Measurements from ENCODE around the gene MTERF4.
A peak's percentile ranks its signal among the peaks of the same experiment; 100 is the strongest.

Gene MTERF4

DNA sequence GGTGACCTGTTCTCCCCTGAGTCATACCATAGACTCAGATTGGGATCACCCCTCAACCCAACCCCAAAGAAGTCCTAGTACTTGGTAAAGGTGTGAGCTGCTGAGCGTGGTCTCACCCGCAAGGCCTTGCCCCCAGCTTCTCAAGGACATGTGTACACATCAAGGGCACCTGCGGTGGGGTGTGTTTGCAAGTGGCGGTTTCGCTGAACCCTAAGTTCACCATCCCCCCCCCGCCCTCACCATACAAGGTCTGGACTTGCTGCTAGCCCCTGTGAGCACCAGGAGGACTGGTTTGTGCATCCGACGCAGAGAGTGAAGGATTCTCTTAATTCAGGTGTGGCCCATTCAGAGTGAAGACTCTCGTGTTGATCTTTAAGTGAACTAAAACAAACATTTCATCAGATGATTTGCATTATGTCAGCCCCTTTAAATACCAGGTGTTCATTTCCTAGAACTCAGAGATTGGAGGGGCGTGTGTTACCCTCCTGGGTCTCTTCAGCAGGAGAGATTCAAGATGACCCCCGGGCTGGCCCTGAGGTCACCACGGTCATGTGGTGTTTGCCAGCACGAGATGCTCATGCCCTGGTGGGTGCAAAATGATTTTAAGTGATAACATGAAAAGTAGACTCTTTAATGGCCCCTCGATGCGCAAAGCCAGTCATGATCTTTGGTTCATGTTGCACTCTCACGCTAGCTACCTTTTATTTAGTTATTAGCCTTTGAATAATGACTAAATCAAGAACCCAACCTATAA is 27.8 kb downstream of the MTERF4 start:
- Histone ChIP-seq H3K4me3 (ENCODE audit: insufficient read depth in 1 of 2, low read depth in 1 of 2, low read length in 2 of 2) (no peak overlapping the region), H3K27ac (ENCODE audit: low read length, poor library complexity, severe bottlenecking) (no peak overlapping the region), H3K23ac (ENCODE audit: low read length in 2 of 2) (no peak overlapping the region), H2BK12ac (ENCODE audit: low read length in 2 of 2) (no peak overlapping the region), H3K4ac (ENCODE audit: low read depth in 1 of 2, low read length in 2 of 2) (no peak overlapping the region), H3K18ac (ENCODE audit: low read depth in 1 of 2, low read length in 2 of 2) (no peak overlapping the region), H2BK15ac (ENCODE audit: low read depth, poor library complexity, severe bottlenecking) (no peak overlapping the region), H2AK5ac (ENCODE audit: low read length, severe bottlenecking) (no peak overlapping the region), H3K4me2 (ENCODE audit: low read length, poor library complexity, severe bottlenecking) (no peak overlapping the region), H3K9me3 (ENCODE audit: control insufficient read depth, low read length) (no peaks in the 10 kb centered on the region), H3K36me3 (ENCODE audit: control insufficient read depth in 1 of 2, insufficient read depth in 2 of 2, low read depth in 1 of 2, low read length in 2 of 2) (peaks cover 0 to 87% of the 10 kb centered on the region in 2 experiments), H2BK5ac (ENCODE audit: low read depth, low read length, poor library complexity, severe bottlenecking) (no peak overlapping the region), H4K91ac (ENCODE audit: low read length) (peak overlapping the region; percentile 11), H3K14ac (ENCODE audit: low read length in 2 of 2) (no peak overlapping the region), H3K27me3 (ENCODE audit: control insufficient read depth in 1 of 2, insufficient read depth in 1 of 2, low read length in 2 of 2) (peaks cover 0 to 15% of the 10 kb centered on the region in 2 experiments), H2AFZ (ENCODE audit: low read depth, low read length) (no peak overlapping the region), H2BK120ac (ENCODE audit: low read depth, low read length) (no peak overlapping the region), H4K8ac (ENCODE audit: low read length) (no peak overlapping the region), H3K9ac (ENCODE audit: low read length) (no peak overlapping the region), H3K79me1 (replicated peaks; ENCODE audit: low read length, poor library complexity, severe bottlenecking) (no peaks in the 10 kb centered on the region), H3K4me1 (ENCODE audit: control insufficient read depth, insufficient read depth, low read depth, low read length) (no peaks in the 10 kb centered on the region)
- no peak for DNase-seq
- WGBS = 88% methylated on average over 16 of the region's 16 CpGs

DNA sequence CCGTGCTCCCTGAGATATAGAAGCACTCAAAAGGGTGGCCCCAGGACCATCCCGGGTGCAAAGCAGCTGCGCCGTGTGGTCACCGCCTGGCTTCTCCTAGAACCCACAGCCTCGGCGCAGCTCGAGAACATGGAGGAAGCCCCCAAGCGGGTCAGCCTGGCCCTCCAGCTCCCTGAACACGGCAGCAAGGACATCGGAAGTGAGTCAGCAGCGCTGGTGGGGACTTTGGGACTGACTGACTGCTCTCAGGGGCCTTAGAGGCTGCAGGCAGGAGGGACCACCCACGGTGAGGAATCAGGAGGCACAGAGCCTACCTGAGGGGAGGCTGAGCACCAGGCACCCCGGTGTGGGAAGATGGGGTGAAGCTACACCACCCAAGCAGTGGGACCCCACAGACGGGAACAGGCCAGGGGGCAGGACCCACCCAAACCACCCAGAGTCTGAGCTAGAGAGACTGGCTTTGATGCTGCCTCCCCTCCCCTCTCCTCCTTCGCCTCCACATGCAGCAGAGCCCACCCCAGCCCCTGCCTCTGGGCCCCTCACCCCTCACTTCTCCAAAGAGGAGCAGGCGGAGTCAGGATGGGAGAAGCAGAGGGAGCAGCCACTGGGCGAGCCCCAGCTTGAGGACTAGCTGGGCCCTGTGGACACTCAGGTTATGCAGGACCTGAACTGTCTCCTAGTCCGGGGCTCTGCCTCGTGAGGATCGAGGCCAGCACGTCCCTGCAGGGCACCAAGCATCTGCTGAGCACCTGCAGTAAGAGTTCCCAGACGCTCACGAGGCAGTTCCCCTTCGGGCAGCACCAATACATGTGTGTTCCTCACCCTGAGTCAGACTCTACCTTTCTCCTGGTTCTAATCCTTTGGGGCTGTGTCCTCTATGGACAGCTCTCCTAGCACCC is 28.7 kb downstream of the MTERF4 start:
- no peak overlapping the region for H3K27ac ChIP-seq (ENCODE audit: low read length, poor library complexity, severe bottlenecking)
- no peak overlapping the region for H3K4ac ChIP-seq (ENCODE audit: low read depth in 1 of 2, low read length in 2 of 2)
- H3K9me3 ChIP-seq (ENCODE audit: control insufficient read depth, low read length) = no peaks in the 10 kb centered on the region
- no peak overlapping the region for H4K91ac ChIP-seq (ENCODE audit: low read length)
- H2BK12ac ChIP-seq (ENCODE audit: low read length in 2 of 2) = no peak overlapping the region
- no peak overlapping the region for H3K9ac ChIP-seq (ENCODE audit: low read length)
- H3K4me2 ChIP-seq (ENCODE audit: low read length, poor library complexity, severe bottlenecking) = no peak overlapping the region
- WGBS = 74% methylated on average over 25 of the region's 25 CpGs
- no peak overlapping the region for H2AFZ ChIP-seq (ENCODE audit: low read depth, low read length)
- H4K8ac ChIP-seq (ENCODE audit: low read length) = no peak overlapping the region
- no peak overlapping the region for H3K18ac ChIP-seq (ENCODE audit: low read depth in 1 of 2, low read length in 2 of 2)
- no peak overlapping the region for H2BK5ac ChIP-seq (ENCODE audit: low read depth, low read length, poor library complexity, severe bottlenecking)
- no peak overlapping the region for H3K4me3 ChIP-seq (ENCODE audit: insufficient read depth in 1 of 2, low read depth in 1 of 2, low read length in 2 of 2)
- H3K4me1 ChIP-seq (ENCODE audit: control insufficient read depth, insufficient read depth, low read depth, low read length) = no peaks in the 10 kb centered on the region
- H2BK15ac ChIP-seq (ENCODE audit: low read depth, poor library complexity, severe bottlenecking) = no peak overlapping the region
- H3K14ac ChIP-seq (ENCODE audit: low read length in 2 of 2) = no peak overlapping the region
- no peak overlapping the region for H2BK120ac ChIP-seq (ENCODE audit: low read depth, low read length)
- H3K27me3 ChIP-seq (ENCODE audit: control insufficient read depth in 1 of 2, insufficient read depth in 1 of 2, low read length in 2 of 2) = peaks cover 0 to 19% of the 10 kb centered on the region in 2 experiments
- H3K23ac ChIP-seq (ENCODE audit: low read length in 2 of 2) = no peak overlapping the region
- no peak overlapping the region for H2AK5ac ChIP-seq (ENCODE audit: low read length, severe bottlenecking)
- no peaks in the 10 kb centered on the region for H3K79me1 ChIP-seq (replicated peaks; ENCODE audit: low read length, poor library complexity, severe bottlenecking)
- DNase-seq = no peak
- H3K36me3 ChIP-seq (ENCODE audit: control insufficient read depth in 1 of 2, insufficient read depth in 2 of 2, low read depth in 1 of 2, low read length in 2 of 2) = peaks cover 0 to 93% of the 10 kb centered on the region in 2 experiments

DNA sequence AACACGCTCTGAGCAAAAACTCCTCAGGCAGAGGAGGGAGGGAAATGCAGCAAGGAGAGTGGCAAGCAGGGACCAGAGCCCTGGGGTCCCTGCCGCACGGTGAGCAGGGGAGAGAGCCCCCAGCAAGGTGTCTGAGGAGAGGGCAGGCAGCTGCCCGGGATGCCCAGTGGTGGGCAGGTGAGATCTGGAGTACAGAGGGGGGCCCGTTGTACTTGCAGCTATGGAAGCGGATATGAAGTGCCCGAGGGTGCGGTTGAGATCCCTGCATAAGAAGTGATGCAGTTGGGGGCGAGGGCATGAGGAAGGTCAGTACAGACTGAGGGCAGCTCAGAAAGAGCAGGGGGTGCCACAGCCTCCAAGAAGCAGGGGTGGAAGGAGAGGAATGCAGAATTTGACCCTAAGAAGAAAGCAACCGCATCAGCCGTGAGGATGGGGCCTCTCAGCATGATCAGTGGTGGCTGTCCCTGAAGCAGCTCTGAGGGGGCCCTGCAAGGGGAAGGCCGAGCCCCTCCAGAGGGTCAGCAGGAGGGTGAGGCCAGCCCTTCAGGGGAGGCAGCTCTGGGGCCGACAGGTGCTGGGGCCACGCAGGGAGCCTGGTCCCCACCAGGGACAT is 29.4 kb downstream of the MTERF4 start:
- H2BK5ac ChIP-seq (ENCODE audit: low read depth, low read length, poor library complexity, severe bottlenecking) = no peak overlapping the region
- no peak overlapping the region for H3K4me3 ChIP-seq (ENCODE audit: insufficient read depth in 1 of 2, low read depth in 1 of 2, low read length in 2 of 2)
- H3K18ac ChIP-seq (ENCODE audit: low read depth in 1 of 2, low read length in 2 of 2) = no peak overlapping the region
- H3K14ac ChIP-seq (ENCODE audit: low read length in 2 of 2) = no peak overlapping the region
- no peak overlapping the region for H3K23ac ChIP-seq (ENCODE audit: low read length in 2 of 2)
- H2AK5ac ChIP-seq (ENCODE audit: low read length, severe bottlenecking) = no peak overlapping the region
- H3K9me3 ChIP-seq (ENCODE audit: control insufficient read depth, low read length) = no peaks in the 10 kb centered on the region
- H3K79me1 ChIP-seq (replicated peaks; ENCODE audit: low read length, poor library complexity, severe bottlenecking) = no peaks in the 10 kb centered on the region
- no peak overlapping the region for H2AFZ ChIP-seq (ENCODE audit: low read depth, low read length)
- H3K4ac ChIP-seq (ENCODE audit: low read depth in 1 of 2, low read length in 2 of 2) = no peak overlapping the region
- H3K4me1 ChIP-seq (ENCODE audit: control insufficient read depth, insufficient read depth, low read depth, low read length) = no peaks in the 10 kb centered on the region
- no peak overlapping the region for H4K8ac ChIP-seq (ENCODE audit: low read length)
- H4K91ac ChIP-seq (ENCODE audit: low read length) = no peak overlapping the region
- no peak overlapping the region for H2BK12ac ChIP-seq (ENCODE audit: low read length in 2 of 2)
- no peak overlapping the region for H3K27ac ChIP-seq (ENCODE audit: low read length, poor library complexity, severe bottlenecking)
- no peak for DNase-seq
- peaks cover 0 to 21% of the 10 kb centered on the region in 2 experiments for H3K27me3 ChIP-seq (ENCODE audit: control insufficient read depth in 1 of 2, insufficient read depth in 1 of 2, low read length in 2 of 2)
- no peak overlapping the region for H3K9ac ChIP-seq (ENCODE audit: low read length)
- H3K36me3 ChIP-seq (ENCODE audit: control insufficient read depth in 1 of 2, insufficient read depth in 2 of 2, low read depth in 1 of 2, low read length in 2 of 2) = peaks cover 0 to 96% of the 10 kb centered on the region in 2 experiments
- no peak overlapping the region for H2BK15ac ChIP-seq (ENCODE audit: low read depth, poor library complexity, severe bottlenecking)
- 80% methylated on average over 14 of the region's 14 CpGs for WGBS
- H2BK120ac ChIP-seq (ENCODE audit: low read depth, low read length) = no peak overlapping the region
- H3K4me2 ChIP-seq (ENCODE audit: low read length, poor library complexity, severe bottlenecking) = no peak overlapping the region

DNA sequence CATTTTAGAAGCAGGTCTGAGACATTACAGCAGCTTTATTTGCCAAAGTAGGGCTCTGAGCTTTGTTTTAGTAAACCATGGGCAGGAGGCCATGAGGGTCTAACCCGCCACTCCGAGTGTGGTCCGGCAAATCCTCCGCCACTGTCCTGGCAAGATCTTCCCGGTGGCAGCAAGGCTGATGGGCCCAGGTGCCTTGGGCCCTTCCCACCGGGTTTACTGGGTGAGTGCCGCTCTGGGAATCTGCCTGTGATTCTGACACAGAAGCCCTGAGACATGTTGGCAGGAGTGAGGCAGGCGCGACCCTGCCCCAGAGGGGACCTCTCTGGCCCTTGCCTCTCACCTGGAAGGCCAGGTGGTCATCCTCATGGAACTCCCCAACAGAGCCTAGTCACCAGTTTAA is 29.9 kb downstream of the MTERF4 start:
- no peak overlapping the region for H3K18ac ChIP-seq (ENCODE audit: low read depth in 1 of 2, low read length in 2 of 2)
- no peak overlapping the region for H2BK5ac ChIP-seq (ENCODE audit: low read depth, low read length, poor library complexity, severe bottlenecking)
- no peak overlapping the region for H2AK5ac ChIP-seq (ENCODE audit: low read length, severe bottlenecking)
- H3K4me2 ChIP-seq (ENCODE audit: low read length, poor library complexity, severe bottlenecking) = no peak overlapping the region
- H3K36me3 ChIP-seq (ENCODE audit: control insufficient read depth in 1 of 2, insufficient read depth in 2 of 2, low read depth in 1 of 2, low read length in 2 of 2) = peaks cover 0 to 96% of the 10 kb centered on the region in 2 experiments
- no peak overlapping the region for H3K4me3 ChIP-seq (ENCODE audit: insufficient read depth in 1 of 2, low read depth in 1 of 2, low read length in 2 of 2)
- no peaks in the 10 kb centered on the region for H3K9me3 ChIP-seq (ENCODE audit: control insufficient read depth, low read length)
- H3K23ac ChIP-seq (ENCODE audit: low read length in 2 of 2) = no peak overlapping the region
- H3K9ac ChIP-seq (ENCODE audit: low read length) = no peak overlapping the region
- no peak for DNase-seq
- no peak overlapping the region for H3K4ac ChIP-seq (ENCODE audit: low read depth in 1 of 2, low read length in 2 of 2)
- no peak overlapping the region for H2BK15ac ChIP-seq (ENCODE audit: low read depth, poor library complexity, severe bottlenecking)
- peaks cover 0 to 23% of the 10 kb centered on the region in 2 experiments for H3K27me3 ChIP-seq (ENCODE audit: control insufficient read depth in 1 of 2, insufficient read depth in 1 of 2, low read length in 2 of 2)
- no peak overlapping the region for H4K91ac ChIP-seq (ENCODE audit: low read length)
- H3K14ac ChIP-seq (ENCODE audit: low read length in 2 of 2) = no peak overlapping the region
- H3K79me1 ChIP-seq (replicated peaks; ENCODE audit: low read length, poor library complexity, severe bottlenecking) = no peaks in the 10 kb centered on the region
- no peak overlapping the region for H4K8ac ChIP-seq (ENCODE audit: low read length)
- no peaks in the 10 kb centered on the region for H3K4me1 ChIP-seq (ENCODE audit: control insufficient read depth, insufficient read depth, low read depth, low read length)
- no peak overlapping the region for H3K27ac ChIP-seq (ENCODE audit: low read length, poor library complexity, severe bottlenecking)
- no peak overlapping the region for H2BK120ac ChIP-seq (ENCODE audit: low read depth, low read length)
- no peak overlapping the region for H2BK12ac ChIP-seq (ENCODE audit: low read length in 2 of 2)
- no peak overlapping the region for H2AFZ ChIP-seq (ENCODE audit: low read depth, low read length)
- 91% methylated on average over 9 of the region's 9 CpGs for WGBS

Data from mesenchymal stem cell (in vitro differentiated cells and primary cell).